AG09309 (cell line): ENCODE data around the gene RFC4.

Source experiments
- DNase-seq: peaks from one replicate; pipeline ENCODE4 v3.0.0-alpha.2; 2010; ENCODE audit warnings: low read depth
- H3K4me3 ChIP-seq: 2 replicates; pipeline ENCODE4 v1.5.1; 2011; ENCODE audit warnings: mild to moderate bottlenecking, low read depth, low read length, moderate library complexity; ENCODE audit not compliant: control insufficient read depth
- CTCF ChIP-seq: IDR thresholded peaks from 2 replicates; pipeline ENCODE4 v1.5.1; 2011; ENCODE audit warnings: mild to moderate bottlenecking, low read depth, low read length, inconsistent platforms; ENCODE audit not compliant: insufficient read depth, control insufficient read depth; ENCODE audit errors: missing control alignments

The RFC4 gene

DNA sequence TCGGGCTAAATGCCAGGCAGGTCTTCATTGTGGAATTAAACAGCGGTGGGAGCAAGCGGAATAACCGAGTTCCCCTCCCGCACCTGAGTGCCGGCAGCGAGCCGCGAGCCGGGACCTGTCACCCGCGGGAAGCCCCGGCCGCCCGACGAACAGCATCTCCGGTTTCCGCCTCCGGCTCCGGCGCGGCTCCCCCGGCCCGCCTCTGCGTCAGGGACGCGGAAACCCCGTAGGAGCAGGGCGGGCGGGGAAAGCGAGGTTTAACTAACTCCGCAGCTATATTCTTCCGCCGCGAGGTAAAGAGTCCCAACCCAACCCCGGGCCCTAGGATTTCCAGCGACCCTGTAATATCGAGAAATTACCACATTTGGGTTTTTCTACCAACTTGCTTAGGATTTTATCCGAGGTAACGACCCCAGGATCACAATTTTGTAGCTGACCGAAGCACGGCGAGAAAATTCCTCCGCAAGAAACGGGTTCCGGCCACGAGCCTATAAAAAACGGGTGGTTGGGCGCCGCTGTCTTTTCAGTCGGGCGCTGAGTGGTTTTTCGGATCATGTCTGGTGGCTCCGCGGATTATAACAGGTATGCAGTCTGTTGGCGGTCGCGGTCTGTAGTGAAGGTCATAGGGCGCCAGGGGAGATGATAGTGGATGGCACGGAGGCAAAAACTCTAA lies 23.1 kb downstream of the RFC4 start, which contains the start of gene EIF4A2:
Gene EIF4A2, plus strand, starts transcription at position 520 of the 673 bp plus-strand sequence. Its CDS starts 34 bp downstream, at position 554.
- peak within 1 kb of the TSS; percentile 83 for H3K4me3 ChIP-seq
- peak; percentile 67 for DNase-seq
- TF ChIP-seq CTCF: no peak

DNA sequence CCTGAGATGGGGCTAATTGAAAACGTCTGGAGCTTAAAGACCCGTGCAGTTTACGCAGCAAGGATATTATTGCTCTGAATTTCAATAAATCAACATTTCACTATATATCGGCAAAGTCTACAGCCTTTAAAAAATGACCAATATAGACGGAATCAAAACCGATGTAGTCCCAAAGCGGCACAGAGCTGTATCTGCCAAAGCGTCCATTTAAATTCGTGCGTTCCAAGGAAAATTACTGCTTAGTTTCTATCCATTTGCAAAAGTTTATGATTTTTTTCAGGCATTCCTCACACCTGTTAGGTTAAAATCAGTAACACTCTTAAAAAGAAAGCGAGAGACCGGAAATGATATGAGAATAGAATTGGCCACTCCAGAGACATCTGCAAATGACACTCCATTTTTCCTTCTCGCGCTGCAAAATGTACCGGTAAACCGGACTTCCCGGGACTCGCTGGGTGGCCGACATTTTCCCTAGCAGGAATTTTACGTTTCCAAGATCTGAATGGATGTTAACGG lies 23.7 kb downstream of the RFC4 start:
- DNase-seq: no peak
- no peak for TF ChIP-seq CTCF

DNA sequence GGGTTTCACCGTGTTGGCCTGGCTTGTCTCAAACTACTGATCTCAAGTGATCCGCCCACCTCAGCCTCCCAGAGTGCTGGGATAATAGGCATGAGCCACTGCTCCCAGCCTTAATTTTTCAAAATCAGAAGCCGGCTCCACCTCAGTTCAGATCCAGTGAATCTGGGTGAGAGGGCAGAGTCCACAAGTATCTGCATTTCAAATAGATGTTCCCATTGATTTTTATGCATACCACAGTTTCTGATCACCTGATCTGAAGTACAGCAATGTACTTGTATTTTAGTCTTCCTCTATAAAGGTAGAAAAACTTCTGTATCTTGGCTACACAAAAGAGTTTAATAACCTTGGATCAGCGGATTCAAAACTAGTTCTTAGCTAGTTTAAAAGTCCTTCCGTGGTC lies 27.1 kb downstream of the RFC4 start:
- no peak overlapping the region for H3K4me3 ChIP-seq
- no peak for TF ChIP-seq CTCF
- no peak for DNase-seq

More for the DNA sequence above, 23.7 kb downstream of the RFC4 start:
- peak overlapping the region; percentile 83 for H3K4me3 ChIP-seq

DNA sequence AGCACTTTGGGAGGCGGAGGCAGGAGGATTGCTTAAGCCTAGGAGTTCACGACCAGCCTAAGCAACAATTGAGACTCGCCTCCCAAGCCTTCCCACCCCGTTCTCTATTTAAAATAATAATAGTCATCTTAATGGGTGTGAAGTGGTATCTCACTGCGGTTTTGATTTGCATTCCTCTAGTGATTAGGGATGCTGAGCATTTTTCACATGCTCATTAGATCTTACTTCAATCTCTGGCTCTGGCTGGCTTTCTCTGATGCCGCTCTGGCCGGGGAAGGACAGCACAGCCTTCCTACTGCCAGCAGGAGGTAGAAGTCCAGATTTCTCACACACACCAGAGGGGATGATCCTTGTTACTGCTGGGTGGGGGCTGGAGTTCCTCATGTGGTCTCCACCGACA lies 30.3 kb downstream of the RFC4 start:
- no peak for TF ChIP-seq CTCF
- no peak overlapping the region for H3K4me3 ChIP-seq
- no peak for DNase-seq

DNA sequence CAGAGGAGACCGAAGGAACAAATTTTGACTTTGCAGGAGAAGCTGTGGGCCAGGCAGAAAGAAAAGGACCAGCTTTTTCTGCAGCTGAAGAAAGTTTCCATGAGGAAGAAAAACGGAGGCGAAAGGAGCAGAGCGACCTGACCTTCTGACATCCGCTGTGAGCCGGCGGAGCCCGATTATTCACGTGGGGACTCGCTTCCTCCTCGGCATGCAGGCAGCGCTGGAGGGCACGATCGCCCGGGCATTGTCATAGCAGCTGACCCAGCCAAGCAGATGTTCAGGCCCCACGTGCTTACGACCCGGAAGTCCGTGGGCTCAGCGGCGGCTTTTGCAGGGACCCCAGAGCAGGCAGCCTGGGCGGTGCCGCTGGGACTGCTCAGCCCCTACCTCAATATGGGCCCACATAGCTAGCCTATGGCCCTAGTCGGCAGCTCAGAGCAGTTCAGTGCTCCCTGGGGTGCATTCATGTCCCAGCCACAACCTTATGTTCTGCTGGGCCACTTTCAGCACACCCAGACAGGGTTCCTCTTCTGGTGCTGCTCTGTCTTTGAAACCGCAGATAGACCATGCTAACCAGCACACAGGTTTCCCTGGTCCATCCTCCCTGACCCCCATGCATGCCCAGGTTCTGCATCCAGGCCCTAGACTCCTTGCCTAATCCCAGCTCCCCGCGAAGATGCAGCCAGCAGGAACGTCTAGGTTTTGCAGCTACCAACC lies 33.4 kb downstream of the RFC4 start:
- no peak for DNase-seq
- H3K4me3 ChIP-seq: peak overlapping the region; percentile 35

GRCh38 chr3:186772281-186772694 lies 34.0 kb downstream of the RFC4 start:
- DNase-seq: no peak
- peak overlapping the region; percentile 35 for H3K4me3 ChIP-seq
- TF ChIP-seq CTCF: no peak

More for the DNA sequence above, 33.4 kb downstream of the RFC4 start:
- TF ChIP-seq CTCF: no peak
